Measurements from ENCODE around the gene TMPRSS7.

TMPRSS7 gene

GRCh38 chr3:112124907-112125607 lies 90.5 kb downstream of the TMPRSS7 start:
- H3K36me3 ChIP-seq (ENCODE audit: control insufficient read depth, insufficient read depth, low read length), result peaks cover 29% of the 10 kb centered on the region
- no peak for TF ChIP-seq CTCF (IDR thresholded peaks at IDR 0.05; ENCODE audit: insufficient read depth, low read length, poor library complexity, severe bottlenecking)
- DNase-seq (ENCODE audit: extremely low read depth, insufficient read length), result no peak
- no peak overlapping the region for H3K4me3 ChIP-seq (replicated peaks; ENCODE audit: low read depth, low read length)
- H3K27me3 ChIP-seq (replicated peaks; ENCODE audit: control insufficient read depth, insufficient read depth, low read length), result no peaks in the 10 kb centered on the region

GRCh38 chr3:112126511-112126911 lies 92.0 kb downstream of the TMPRSS7 start:
- no peak for DNase-seq (ENCODE audit: extremely low read depth, insufficient read length)
- Histone ChIP-seq H3K4me3 (replicated peaks; ENCODE audit: low read depth, low read length) (no peak overlapping the region; the same call in 1 of the 2 replicates), H3K36me3 (ENCODE audit: control insufficient read depth, insufficient read depth, low read length) (peaks cover 28% of the 10 kb centered on the region), H3K27me3 (replicated peaks; ENCODE audit: control insufficient read depth, insufficient read depth, low read length) (no peaks in the 10 kb centered on the region)
- TF ChIP-seq CTCF (IDR thresholded peaks at IDR 0.05; ENCODE audit: insufficient read depth, low read length, poor library complexity, severe bottlenecking), result no peak

- no peaks in the 10 kb centered on the region for H3K27me3 ChIP-seq (replicated peaks; ENCODE audit: control insufficient read depth, insufficient read depth, low read length)
- peak overlapping the region; percentile 74 for H3K4me3 ChIP-seq (replicated peaks; ENCODE audit: low read depth, low read length)
- peaks cover 25% of the 10 kb centered on the region for H3K36me3 ChIP-seq (ENCODE audit: control insufficient read depth, insufficient read depth, low read length)
- DNase-seq (ENCODE audit: extremely low read depth, insufficient read length), result peak; percentile 56
- no peak for TF ChIP-seq CTCF (IDR thresholded peaks at IDR 0.05; ENCODE audit: insufficient read depth, low read length, poor library complexity, severe bottlenecking)
These were observed 93.3 kb downstream of the TMPRSS7 start for GRCh38 chr3:112127522-112128494.

GRCh38 chr3:112128843-112129727 lies 94.5 kb downstream of the TMPRSS7 start:
- DNase-seq (ENCODE audit: extremely low read depth, insufficient read length), result peak; percentile 84
- TF ChIP-seq CTCF (IDR thresholded peaks at IDR 0.05; ENCODE audit: insufficient read depth, low read length, poor library complexity, severe bottlenecking), result no peak

GRCh38 chr3:112129925-112130637 lies 95.5 kb downstream of the TMPRSS7 start:
- H3K36me3 ChIP-seq (ENCODE audit: control insufficient read depth, insufficient read depth, low read length), result peaks cover 15% of the 10 kb centered on the region
- TF ChIP-seq CTCF (IDR thresholded peaks at IDR 0.05; ENCODE audit: insufficient read depth, low read length, poor library complexity, severe bottlenecking), result no peak

More at GRCh38 chr3:112128843-112129727, 94.5 kb downstream of the TMPRSS7 start:
- Histone ChIP-seq H3K4me3 (replicated peaks; ENCODE audit: low read depth, low read length) (peak overlapping the region; percentile 74), H3K36me3 (ENCODE audit: control insufficient read depth, insufficient read depth, low read length) (peaks cover 19% of the 10 kb centered on the region), H3K27me3 (replicated peaks; ENCODE audit: control insufficient read depth, insufficient read depth, low read length) (no peaks in the 10 kb centered on the region)

More at GRCh38 chr3:112129925-112130637, 95.5 kb downstream of the TMPRSS7 start:
- H3K27me3 ChIP-seq (replicated peaks; ENCODE audit: control insufficient read depth, insufficient read depth, low read length), result no peaks in the 10 kb centered on the region
- no peak for DNase-seq (ENCODE audit: extremely low read depth, insufficient read length)
- peak overlapping the region; percentile 74 for H3K4me3 ChIP-seq (replicated peaks; ENCODE audit: low read depth, low read length)
